ENCODE measurements around the gene RPUSD1. TPM values are rescaled to one million over a fixed set of nuclear protein-coding genes. Genes with fewer than 3 reads are reported as not detected.
"Not testable (repeated sequence)": the region's sequence is repeated elsewhere in the genome, so short reads cannot be mapped to it uniquely, and the experiment has no call there.

Gene RPUSD1, protein sequence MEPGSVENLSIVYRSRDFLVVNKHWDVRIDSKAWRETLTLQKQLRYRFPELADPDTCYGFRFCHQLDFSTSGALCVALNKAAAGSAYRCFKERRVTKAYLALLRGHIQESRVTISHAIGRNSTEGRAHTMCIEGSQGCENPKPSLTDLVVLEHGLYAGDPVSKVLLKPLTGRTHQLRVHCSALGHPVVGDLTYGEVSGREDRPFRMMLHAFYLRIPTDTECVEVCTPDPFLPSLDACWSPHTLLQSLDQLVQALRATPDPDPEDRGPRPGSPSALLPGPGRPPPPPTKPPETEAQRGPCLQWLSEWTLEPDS
- 7.8 TPM for total RNA-seq
- long read RNA-seq, transcript RPUSD1-201 (6 exons, 2,050 nt), result major isoform, 10 of 32 reads
- long read RNA-seq, partial matches to known transcripts, result 2 of 32 reads
- long read RNA-seq, other reads (novel, unspliced or antisense), result 13 of 32 reads

DNA sequence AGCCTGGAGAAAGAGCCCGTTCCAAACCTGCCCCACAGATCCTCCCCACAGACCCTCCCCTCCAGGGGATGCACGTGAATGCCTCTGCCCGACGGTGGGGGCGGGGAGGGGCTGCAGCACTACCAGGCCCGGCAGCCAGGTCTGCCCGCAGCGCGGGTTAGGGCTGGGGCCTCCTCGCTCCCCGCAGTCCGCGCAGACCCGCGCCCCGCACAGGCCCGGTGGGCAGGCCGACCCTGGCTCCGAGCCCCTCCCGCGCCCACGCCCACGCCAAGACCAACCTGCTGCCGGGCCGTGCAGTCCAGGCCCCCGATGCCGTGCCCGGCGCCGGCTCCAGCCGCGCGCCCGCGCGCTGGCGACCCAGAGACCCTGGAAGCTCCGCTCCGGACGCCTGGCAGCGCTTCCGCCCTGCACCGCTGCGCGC is at the start of gene RPUSD1:
RPUSD1 (minus strand) TSS at position 404 of the 421 bp plus-strand sequence. CDS start 644 bp downstream, outside the sequence.
- no peak for DNase-seq
- ATAC-seq (ENCODE audit: poor library complexity), result no peak
- intact Hi-C loops (cut with DNase I), result no loop called here

DNA sequence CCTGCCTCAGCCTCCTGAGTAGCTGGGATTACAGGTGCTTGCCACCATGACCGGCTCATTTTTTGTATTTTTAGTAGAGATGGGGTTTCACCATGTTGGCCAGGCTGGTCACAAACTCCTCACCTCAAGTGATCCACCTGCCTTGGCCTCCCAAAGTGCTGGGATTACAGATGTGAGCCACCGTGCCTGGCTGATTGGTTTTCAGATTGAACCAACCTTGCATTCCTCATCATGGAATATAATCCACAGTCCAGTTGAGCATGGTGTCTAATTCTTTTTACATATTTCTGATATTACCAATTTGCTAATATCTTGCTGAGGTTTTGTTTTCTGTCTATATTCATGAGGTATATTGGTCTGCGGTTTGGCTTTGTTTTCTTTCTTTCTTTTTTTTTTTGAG is 48.6 kb upstream of the RPUSD1 start:
- ATAC-seq (ENCODE audit: poor library complexity); intact Hi-C loops (cut with DNase I); DNase-seq: not testable (repeated sequence)

DNA sequence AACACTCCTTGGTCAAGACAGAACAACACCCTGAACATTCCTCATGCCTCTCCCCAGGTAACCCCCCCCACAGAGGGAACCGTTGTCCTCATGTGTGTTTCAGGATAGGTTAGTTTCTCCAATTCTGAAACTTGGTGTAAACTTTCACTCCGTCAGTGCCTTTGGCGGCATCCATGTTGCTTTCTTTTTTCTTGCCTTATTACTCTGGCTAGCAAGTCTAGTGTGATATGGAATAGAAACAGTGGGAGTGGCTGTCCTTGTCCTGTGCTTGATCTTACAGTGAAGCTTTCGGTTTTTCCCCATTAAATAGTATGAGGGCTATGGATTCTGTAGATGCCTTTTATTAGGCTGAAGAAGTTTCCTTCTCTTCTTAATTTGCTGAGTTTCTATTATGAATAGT is 48.0 kb upstream of the RPUSD1 start:
- intact Hi-C loops (cut with DNase I), result no loop called here
- no peak for DNase-seq
- ATAC-seq (ENCODE audit: poor library complexity), result no peak

DNA sequence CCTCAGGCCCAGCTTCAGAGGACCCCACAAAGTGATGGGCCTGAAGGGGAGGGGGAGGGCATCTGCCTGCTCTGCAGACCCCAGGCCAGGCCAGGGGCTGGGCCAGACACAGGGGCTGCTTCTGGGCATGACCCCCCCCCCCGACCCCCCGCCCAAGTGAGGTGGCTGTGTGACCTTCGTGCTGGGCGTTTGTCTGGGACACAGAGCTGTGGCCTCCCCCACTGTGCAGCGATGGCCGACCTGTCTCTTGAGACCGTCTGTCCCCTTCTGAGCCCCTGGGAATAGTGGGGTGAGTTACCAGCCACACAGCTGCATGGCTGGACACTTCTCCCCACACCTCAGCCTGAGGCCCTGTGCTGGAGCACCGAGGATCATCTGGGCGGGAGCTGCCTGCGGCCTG is 47.2 kb upstream of the RPUSD1 start:
- intact Hi-C loops (cut with DNase I), result no loop called here
- no peak for ATAC-seq (ENCODE audit: poor library complexity)
- DNase-seq, result no peak

DNA sequence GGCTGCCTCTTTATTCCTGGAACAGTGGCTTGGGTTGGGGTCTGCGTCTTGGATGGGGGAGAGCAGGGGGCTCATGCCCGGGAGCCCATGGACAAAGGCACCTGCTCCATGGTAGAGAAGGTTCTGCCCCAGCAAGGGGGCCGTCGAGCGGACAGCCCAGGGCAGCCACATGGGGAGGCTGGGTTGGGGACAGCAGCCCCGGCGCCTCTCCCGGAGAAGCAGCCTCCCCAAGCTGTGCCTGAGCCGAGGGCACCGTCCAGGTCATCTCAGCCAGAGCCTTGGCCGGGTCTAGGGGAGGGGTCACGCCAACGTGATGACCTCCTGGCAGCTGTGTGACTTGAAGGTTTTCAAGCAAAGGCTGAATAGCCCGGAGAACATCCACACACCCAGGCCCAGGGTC is 45.2 kb upstream of the RPUSD1 start:
- ATAC-seq (ENCODE audit: poor library complexity), result no peak
- DNase-seq, result no peak
- intact Hi-C loops (cut with DNase I), result no loop called here

DNA sequence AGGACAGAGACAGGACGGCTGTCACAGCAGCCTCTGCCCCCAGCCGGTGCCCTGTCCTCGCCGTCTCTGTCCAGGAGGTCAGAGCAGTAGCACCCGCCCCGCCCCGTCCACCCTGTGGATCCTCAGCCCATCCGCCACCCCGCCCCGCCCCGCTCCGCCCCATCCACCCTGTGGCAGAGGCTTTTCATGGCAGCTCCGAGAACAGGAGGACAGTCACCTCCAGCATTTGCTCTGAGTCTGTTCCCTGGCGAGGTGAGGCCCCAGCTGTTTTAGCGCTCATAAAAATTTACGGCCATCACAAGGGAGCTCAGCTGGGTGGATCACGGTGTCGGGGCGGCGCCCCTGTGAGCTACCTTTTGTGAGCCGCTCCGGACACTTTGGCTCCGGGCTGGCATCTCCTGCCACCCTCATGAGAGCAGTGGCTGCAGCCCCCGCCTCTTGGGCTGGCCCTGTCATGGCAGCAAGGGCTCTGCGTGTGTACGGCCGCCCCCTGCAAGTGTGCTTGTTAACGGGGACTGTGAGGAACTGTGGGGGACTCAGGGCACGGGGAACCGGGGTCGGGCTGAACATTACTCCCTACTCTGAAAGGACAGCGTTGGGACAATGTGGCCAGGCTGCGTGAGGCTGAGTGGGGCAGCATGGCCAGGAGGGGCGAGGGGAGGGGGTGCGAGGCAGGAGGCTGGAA is 44.6 kb upstream of the RPUSD1 start:
- intact Hi-C loops (cut with DNase I), result no loop called here
- DNase-seq (no peak), ATAC-seq (ENCODE audit: poor library complexity) (no peak)

DNA sequence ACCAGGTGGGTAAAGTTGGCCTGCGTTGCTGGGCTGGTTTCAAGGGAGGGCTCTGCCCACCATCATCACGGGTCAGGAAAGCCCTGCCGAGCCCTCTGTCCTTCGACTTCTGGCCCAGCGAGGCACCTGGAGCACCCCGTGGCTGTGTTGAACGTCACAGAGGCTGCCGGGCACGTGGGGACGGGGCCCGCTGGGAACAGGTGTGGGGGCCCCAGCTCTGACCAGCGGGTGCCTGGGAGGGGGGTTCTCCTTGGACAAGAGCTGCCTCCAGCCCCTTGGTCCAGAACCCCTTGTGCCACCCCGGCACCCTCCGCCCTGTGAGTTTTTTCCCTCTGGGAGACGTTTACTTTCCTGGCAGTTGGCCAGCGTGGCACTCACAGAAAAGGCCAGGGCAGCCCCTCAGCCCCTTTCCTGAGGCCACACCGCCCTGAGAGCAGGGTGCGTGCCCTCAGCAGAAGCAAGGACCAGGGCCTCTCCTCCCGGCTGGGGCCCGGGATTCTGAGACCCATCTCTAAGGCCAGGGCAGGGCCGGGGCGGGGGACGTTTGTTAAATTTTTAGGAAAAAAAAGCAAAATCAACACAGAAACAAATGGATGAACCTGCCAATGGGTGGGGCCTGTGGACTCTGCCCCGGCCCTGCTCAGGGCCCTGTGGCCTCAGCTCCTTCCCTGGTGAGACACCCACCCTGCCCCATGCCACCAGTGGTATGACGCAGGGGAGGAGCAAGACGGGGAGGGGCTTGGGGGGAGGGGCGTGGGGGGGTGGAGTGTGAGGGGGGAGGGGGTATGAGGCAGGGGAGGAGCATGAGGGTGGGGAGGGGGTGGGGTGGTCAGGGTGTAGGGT is 43.6 kb upstream of the RPUSD1 start:
- ATAC-seq (ENCODE audit: poor library complexity) (no peak), DNase-seq (no peak)
- intact Hi-C loops (cut with DNase I), result no loop called here

DNA sequence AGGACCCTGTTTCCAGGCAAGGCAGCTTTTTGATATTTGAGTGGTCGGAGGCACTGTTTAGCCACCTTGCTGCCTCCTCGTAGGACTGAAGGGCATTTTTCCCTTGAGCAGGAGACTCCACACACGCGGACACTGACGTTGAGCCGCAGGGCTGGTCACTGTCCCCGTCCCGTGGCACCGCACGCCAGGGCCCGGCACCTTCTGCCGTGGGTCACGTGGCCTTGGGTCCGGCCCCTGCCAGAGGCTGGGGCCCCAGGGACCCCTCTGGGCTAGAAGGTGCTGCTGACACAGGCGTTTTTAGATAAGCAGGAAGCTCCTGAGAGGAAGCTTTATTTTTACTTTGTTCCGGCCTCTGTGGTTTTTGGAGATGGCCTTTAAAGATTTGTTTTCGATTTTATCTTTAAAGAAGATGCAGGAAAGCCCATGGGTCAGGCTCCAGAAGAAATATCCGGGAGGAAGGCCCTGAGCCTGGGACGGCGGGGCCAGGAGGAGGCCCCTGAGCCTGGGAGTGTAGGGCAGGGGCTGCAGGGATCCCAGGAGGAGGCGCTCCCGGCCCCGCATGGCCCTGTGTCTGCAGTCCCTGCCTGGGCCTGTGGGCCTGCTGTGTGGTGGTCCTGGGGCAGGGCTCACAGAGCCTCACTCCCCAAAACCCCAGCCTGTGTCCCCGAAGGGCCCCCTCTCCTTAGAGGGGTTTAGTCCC is 42.8 kb upstream of the RPUSD1 start:
- intact Hi-C loops (cut with DNase I), result no loop called here
- ATAC-seq (ENCODE audit: poor library complexity), result no peak
- no peak for DNase-seq

DNA sequence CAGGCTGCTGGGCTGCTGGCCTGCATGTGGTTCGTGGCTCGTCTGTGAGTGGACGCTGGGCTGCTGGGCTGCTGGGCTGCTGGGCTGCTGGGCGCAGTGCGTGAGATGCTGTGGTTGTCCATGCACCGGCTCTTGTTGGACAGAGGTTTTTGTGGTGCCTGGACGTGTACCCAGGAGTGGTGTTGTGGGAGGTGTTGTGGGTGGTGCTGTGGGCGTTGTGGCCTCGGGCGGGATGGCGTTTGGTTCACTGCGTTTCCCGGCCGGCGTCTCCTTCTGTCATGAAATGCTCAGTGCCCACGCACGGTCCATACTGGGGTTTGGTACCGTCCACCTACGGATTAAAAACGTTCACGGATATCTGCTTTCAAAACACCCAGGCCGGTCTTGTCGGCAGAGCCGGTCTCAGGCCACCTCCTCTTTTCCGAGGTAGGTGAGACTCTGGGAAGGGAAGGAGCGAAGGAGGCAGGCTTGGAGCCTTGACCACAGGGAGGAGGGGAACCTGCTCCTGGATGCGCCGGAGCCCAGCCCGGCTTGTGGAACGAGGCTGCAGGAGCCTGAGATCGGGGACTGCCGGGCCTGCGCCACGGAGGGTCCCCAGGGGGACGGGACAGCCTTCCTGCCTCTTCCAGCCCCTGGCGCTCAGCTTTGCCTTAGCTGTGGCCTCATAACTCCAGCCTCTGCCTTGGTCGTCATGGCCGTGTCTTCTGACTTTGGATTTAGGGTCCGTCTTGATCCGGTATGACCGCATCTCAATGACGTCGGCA is 42.1 kb upstream of the RPUSD1 start:
- DNase-seq (no peak), ATAC-seq (ENCODE audit: poor library complexity) (no peak)
- intact Hi-C loops (cut with DNase I), result no loop called here

DNA sequence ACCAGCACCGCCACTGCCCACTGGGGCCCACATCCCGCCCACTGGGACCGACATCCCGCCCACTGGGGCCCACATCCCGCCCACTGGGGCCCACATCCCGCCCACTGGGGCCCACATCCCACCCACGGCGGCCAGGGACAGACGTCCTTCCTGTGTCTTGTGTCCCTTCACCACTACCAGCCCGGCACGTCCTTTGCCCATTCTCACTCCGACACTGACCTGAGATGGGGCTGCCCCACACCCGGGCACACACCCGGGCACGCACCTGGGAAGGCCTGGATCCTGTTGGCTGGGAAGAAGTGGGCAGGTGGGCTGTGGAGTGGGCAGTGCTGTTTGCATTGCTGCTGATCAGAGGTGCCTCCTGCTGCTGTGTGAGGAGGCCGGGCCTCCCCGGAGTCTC is 40.7 kb upstream of the RPUSD1 start:
- intact Hi-C loops (cut with DNase I), result no loop called here
- no peak for DNase-seq

DNA sequence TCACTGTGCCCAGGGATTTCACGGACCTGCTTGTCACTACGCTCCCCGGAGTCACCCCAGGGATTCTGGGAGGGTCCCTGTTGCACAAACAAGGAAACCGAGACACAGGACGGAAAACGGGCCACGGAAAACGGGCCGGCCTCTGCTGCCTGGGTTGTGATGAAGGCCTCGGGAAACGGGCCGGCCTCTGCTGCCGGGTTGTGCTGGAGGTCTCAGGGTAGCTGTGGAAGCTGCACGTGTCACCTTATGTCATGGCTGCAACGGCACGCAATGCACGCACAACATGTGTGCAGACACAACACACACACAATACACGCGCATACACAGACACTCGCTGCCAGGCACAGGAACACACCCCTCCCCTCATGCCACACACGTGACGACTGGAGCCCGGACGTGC is 39.3 kb upstream of the RPUSD1 start:
- DNase-seq (no peak), ATAC-seq (ENCODE audit: poor library complexity) (no peak)
- intact Hi-C loops (cut with DNase I), result no loop called here

More for the DNA sequence above, 40.7 kb upstream of the RPUSD1 start:
- ATAC-seq (ENCODE audit: poor library complexity), result no peak

DNA sequence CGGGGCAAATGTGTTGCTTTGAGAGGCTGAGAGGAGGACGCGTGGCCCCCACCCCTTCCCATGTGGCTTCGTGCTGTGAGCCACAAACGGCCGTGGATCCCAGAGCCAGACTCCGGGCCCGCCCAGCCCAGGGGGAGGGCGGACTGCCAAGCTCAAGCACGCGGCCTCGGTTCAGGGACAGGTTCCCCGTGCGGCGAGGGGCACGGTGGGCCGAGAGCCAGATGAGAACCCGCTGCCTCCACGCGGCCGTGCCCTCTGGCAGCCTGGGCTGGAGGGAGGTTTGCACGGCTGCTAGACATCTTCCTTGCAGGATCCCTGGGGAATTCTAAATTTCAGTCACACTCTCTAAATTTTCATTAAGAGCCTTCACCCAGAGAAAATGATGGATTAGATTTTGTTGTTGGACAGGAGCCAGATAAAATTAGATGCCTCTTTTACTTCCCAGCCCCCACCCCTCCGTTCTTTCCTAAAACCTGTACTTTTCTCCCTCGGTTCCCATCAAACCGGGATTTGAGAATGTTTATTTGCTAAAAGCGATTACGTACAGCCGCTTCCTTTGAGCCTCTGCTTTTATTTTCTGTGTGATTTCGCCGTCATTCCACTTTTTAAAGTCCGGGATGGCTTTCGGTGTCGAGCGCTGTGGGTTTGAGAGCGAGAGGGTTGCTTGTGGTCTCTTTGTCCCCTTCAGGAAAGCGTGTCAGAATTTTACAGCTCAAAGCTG is 37.3 kb upstream of the RPUSD1 start:
- no peak for ATAC-seq (ENCODE audit: poor library complexity)
- no peak for DNase-seq
- intact Hi-C loops (cut with DNase I), result no loop called here

DNA sequence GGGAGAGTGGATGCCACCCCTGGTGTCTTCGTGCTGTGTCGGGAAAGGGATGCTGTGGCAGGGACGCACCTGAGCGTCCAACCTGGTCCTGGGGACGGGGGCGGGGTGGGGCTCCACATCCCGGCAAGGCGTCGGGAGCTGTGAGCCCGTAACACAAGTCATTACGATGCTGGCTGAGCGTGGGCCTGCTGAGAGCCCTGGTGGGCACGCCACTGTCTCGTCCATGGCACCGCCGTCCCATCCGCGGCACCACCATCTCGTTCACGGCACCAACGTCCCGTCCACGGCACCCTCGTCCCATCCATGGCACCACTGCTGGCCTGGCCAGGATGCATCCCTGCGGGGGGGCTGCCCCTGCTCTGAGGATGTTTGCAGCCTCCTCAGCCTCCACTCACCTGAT is 36.4 kb upstream of the RPUSD1 start:
- no peak for ATAC-seq (ENCODE audit: poor library complexity)
- intact Hi-C loops (cut with DNase I), result no loop called here

DNA sequence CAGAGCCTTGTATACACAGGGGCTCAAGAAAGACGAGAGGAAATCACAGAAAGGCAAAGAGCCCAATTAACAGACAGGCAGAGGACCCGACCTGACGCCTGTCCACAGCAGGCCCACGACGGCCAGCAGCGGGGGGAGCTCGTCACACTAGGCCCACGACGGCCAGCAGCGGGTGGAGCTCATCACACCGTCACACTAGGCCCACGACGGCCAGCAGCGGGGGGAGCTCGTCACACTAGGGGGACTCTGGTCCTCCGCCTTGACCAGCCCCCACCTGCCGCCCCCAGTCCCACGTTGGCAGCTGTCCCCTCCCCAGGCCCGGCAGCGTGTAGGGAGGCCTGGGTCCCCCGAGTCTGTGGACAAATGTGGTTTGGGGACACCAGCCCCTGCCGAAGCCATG is 36.0 kb upstream of the RPUSD1 start:
- intact Hi-C loops (cut with DNase I), result no loop called here
- ATAC-seq (ENCODE audit: poor library complexity) (no peak), DNase-seq (no peak)

More for the DNA sequence above, 36.4 kb upstream of the RPUSD1 start:
- no peak for DNase-seq

DNA sequence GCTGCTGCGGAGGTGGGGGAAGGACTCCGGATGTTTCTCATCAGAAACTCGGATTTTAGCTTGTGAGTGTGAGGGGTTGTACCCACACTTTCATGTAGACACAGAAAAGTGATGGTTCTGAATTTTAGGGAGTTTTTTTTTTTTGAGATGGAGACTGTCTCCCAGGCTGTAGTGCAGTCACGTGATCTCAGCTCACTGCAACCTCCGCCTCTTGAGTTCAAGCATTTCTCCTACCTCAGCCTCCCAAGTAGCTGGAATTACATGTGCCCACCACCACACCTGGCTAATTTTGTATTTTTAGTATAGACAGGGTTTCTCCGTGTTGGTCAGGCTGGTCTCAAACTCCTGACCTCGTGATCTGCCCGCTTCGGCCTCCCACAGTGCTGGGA is 34.7 kb upstream of the RPUSD1 start:
- no peak for DNase-seq
- no peak for ATAC-seq (ENCODE audit: poor library complexity)
- intact Hi-C loops (cut with DNase I), result no loop called here

DNA sequence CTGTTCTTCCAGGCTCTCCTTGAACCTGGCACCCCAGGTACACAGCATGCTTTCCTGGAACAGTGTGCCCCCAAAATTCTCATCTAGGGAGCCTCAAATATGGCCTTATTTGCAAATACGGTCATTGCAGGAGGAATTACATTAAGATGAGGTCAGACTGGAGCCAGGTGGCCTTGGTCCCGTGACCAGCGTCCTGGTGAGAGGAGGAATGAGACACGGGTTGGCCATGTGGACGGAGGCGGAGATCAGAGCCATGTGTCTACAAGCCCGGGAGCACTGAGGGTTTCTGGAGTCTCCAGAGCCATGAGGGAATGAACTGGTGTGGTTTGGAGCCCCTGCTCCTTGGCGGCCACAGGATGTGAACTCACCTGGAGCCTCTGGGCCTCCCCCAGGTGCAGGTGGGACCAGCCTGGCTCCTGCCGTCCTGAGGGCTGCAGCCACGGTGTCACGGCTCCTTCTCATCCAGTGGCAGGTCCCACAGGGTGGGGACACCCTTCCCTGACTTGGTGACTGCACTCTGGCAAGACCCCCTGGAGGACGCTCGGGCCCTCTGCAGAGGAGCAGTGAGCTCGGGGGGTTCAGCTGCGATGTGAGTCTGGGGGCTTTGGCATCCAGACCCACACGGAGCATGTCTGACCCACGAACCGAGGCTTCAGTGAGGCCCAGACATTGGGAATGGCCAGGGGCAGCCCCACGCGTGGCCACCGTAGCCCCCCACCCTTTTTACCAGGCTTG is 34.2 kb upstream of the RPUSD1 start:
- intact Hi-C loops (cut with DNase I), result no loop called here
- ATAC-seq (ENCODE audit: poor library complexity) (no peak), DNase-seq (no peak)

DNA sequence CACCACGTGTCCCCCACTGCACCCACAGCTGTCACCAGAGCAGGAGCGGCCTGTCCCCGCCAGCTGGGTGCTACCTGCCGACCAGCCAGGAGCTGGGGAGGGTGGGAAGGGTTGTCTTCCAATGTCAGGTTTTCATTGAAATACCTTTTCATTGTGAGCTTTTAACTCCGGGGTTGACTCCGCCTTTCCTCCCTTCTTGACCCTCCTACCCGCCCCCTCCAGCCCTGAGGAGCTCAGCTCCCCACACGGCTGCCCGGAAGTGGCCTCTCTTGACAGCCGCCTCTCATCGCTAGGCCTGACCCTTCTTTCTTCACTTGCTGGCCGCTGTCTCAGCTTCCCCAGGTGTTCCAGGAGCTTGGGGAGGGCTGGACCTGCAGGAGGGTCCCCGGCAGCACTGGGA is 33.6 kb upstream of the RPUSD1 start:
- DNase-seq, result no peak
- intact Hi-C loops (cut with DNase I), result no loop called here

More for the DNA sequence above, 33.6 kb upstream of the RPUSD1 start:
- no peak for ATAC-seq (ENCODE audit: poor library complexity)
